ENCODE data around the gene PRAC1.

- TF ChIP-seq EZH2phosphoT487 (IDR thresholded peaks at IDR 0.05; ENCODE audit: borderline replicate concordance, low read depth, low read length) (no peak), CTCF (conservative IDR thresholded peaks at IDR 0.05; ENCODE audit: low read length) (no peak)
Measured at GRCh38 chr17:48720266-48721008, 1.9 kb downstream of the PRAC1 start.

All from OCI-LY7 (cell line).